MM.1S (cell line): ENCODE data around the gene PRSS16.

Experiments
- EZH2phosphoT487 ChIP-seq: fragments of 300-600 bp; sonication (generic); IDR thresholded peaks from 2 replicates; pipeline ENCODE4 v1.6.1; 2018; ENCODE audit warnings: antibody characterized with exemption, low read length
- TF ChIP-seq, protein P1 (sequence below): fragments of 300-600 bp; sonication (generic); IDR thresholded peaks from 2 replicates; pipeline ENCODE4 v1.5.1; 2016; ENCODE audit warnings: antibody characterized with exemption, low read length, mixed read lengths

GRCh38 chr6:27297857-27298730, 50.6 kb downstream of the PRSS16 start:
- TF ChIP-seq, protein P1, sequence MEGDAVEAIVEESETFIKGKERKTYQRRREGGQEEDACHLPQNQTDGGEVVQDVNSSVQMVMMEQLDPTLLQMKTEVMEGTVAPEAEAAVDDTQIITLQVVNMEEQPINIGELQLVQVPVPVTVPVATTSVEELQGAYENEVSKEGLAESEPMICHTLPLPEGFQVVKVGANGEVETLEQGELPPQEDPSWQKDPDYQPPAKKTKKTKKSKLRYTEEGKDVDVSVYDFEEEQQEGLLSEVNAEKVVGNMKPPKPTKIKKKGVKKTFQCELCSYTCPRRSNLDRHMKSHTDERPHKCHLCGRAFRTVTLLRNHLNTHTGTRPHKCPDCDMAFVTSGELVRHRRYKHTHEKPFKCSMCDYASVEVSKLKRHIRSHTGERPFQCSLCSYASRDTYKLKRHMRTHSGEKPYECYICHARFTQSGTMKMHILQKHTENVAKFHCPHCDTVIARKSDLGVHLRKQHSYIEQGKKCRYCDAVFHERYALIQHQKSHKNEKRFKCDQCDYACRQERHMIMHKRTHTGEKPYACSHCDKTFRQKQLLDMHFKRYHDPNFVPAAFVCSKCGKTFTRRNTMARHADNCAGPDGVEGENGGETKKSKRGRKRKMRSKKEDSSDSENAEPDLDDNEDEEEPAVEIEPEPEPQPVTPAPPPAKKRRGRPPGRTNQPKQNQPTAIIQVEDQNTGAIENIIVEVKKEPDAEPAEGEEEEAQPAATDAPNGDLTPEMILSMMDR: no peak
- no peak for TF ChIP-seq EZH2phosphoT487
